A549 (cell line): Measurements from ENCODE around the gene GLRA2. TPM values are rescaled to one million over a fixed set of nuclear protein-coding genes. Genes with fewer than 3 reads are reported as not detected.
A peak's percentile ranks its signal among the peaks of the same experiment; 100 is the strongest.

ENCODE experiments used
- ATAC-seq, 2 experiments: fragments of 200-7000 bp in 1 of 2; fragments of >200 bp in 1 of 2; cut with Nextera tagmentation in 1 of 2; cut with Tn5 transposase in 1 of 2; 3 replicates each; pipeline versions ENCODE4 v1.8.0 to v1.9.1; 2018 to 2020; ENCODE audit warnings: mild to moderate bottlenecking in 1 of 2, moderate library complexity in 1 of 2
- CTCF ChIA-PET: fragments of 300-600 bp; sonication (Branson Sonifier 250); formaldehyde crosslinking; extraction: SDS; loops from one replicate; lab custom pipeline; 2021; ENCODE audit warnings: antibody characterized with exemption, inconsistent platforms; lab: Yijun Ruan, JAX
- POLR2A ChIA-PET: fragments of 350-600 bp; formaldehyde crosslinking; extraction: SDS; loops from one replicate; lab custom pipeline; 2021; ENCODE audit warnings: antibody characterized with exemption, inconsistent platforms; lab: Yijun Ruan, JAX
- DNase-seq, 2 experiments: peaks; one replicate each; pipeline versions ENCODE4 v3.0.0 to v3.0.0-alpha.2; 2011 to 2016; ENCODE audit warnings: low read depth in 1 of 2, low spot score in 1 of 2
- FAIRE-seq: peaks from 2 replicates; lab custom pipeline; 2011; peaks lifted over from hg19 to GRCh38; lab: Jason Lieb, UNC
- H3K27ac ChIP-seq, 2 experiments: fragments of >200 bp; sonication (Bioruptor Twin); formaldehyde crosslinking; 3 replicates each; pipeline ENCODE4 v1.5.1; 2016 to 2017
- H3K4me1 ChIP-seq: fragments of >200 bp; sonication (Bioruptor Twin); formaldehyde crosslinking; 3 replicates; pipeline ENCODE4 v1.6.1; 2016
- H3K4me2 ChIP-seq: fragments of >200 bp; sonication (Bioruptor Twin); formaldehyde crosslinking; 3 replicates; pipeline ENCODE4 v1.6.1; 2016
- H3K4me3 ChIP-seq: fragments of >200 bp; sonication (Bioruptor Twin); formaldehyde crosslinking; 3 replicates; pipeline ENCODE4 v1.5.1; 2016
- H3K9me3 ChIP-seq: fragments of >200 bp; sonication (Bioruptor Twin); formaldehyde crosslinking; 3 replicates; pipeline ENCODE4 v1.6.1; 2016
- BHLHE40 ChIP-seq: IDR thresholded peaks from 2 replicates; pipeline ENCODE4 v1.6.1; 2012; ENCODE audit warnings: low read depth, low read length, inconsistent platforms
- CBX2 ChIP-seq: fragments of 200-600 bp; sonication (generic); IDR thresholded peaks from 2 replicates; pipeline ENCODE4 v1.6.1; 2016; ENCODE audit warnings: low read depth, mild to moderate bottlenecking, borderline replicate concordance
- CEBPB ChIP-seq, 2 experiments: fragments of >200 bp in 1 of 2; sonication (Bioruptor Twin) in 1 of 2; formaldehyde crosslinking in 1 of 2; IDR thresholded peaks; 2 replicates each; pipeline ENCODE4 v1.6.1; 2012 to 2016
- CHD2 ChIP-seq: fragments of 150-350 bp; IDR thresholded peaks from 2 replicates; pipeline ENCODE4 v1.6.1; 2014; ENCODE audit warnings: low read length; ENCODE audit not compliant: partially characterized antibody
- HOXA7 ChIP-seq: fragments of 250-450 bp; sonication (Bioruptor Pico); IDR thresholded peaks from 2 replicates; pipeline ENCODE4 v1.5.0; 2020; ENCODE audit warnings: mild to moderate bottlenecking, moderate library complexity
- KDM1A ChIP-seq: fragments of 200-600 bp; sonication (generic); IDR thresholded peaks from 2 replicates; pipeline ENCODE4 v1.6.1; 2016; ENCODE audit warnings: low read depth, mild to moderate bottlenecking
- MYC ChIP-seq: IDR thresholded peaks from 2 replicates; pipeline ENCODE4 v1.6.1; 2012; ENCODE audit warnings: mild to moderate bottlenecking, inconsistent platforms, low read length, improper control_type of control experiment, borderline replicate concordance
- RARB ChIP-seq: fragments of 250-450 bp; sonication (Bioruptor Pico); IDR thresholded peaks from 2 replicates; pipeline ENCODE4 v1.8.0; 2021; ENCODE audit warnings: mild to moderate bottlenecking, moderate library complexity
- SMC3 ChIP-seq: fragments of >200 bp; sonication (Bioruptor Twin); formaldehyde crosslinking; IDR thresholded peaks from 3 replicates; pipeline ENCODE4 v1.6.1; 2018; ENCODE audit warnings: inconsistent platforms
- TFCP2L1 ChIP-seq: fragments of 250-450 bp; sonication (Bioruptor Pico); IDR thresholded peaks from 2 replicates; pipeline ENCODE4 v1.5.0; 2021; ENCODE audit warnings: mild to moderate bottlenecking
- TP53 ChIP-seq: fragments of 250-450 bp; sonication (Bioruptor Pico); IDR thresholded peaks from 2 replicates; pipeline ENCODE4 v1.5.0; 2021; ENCODE audit warnings: mild to moderate bottlenecking, moderate library complexity
- ZC3H11A ChIP-seq: fragments of 450-650 bp; IDR thresholded peaks from 2 replicates; pipeline ENCODE4 v1.6.1; 2014; ENCODE audit warnings: antibody characterized with exemption, mild to moderate bottlenecking
- ZNF302 ChIP-seq: fragments of 250-450 bp; sonication (Bioruptor Pico); IDR thresholded peaks from 2 replicates; pipeline ENCODE4 v1.9.0; 2021; ENCODE audit warnings: inconsistent platforms, mild to moderate bottlenecking, moderate library complexity
- WGBS: methylation state at CpG from one replicate; pipeline ENCODE4 v1.1.6; 2017; ENCODE audit errors: missing lambda C conversion rate; 5-methylcytosine and 5-hydroxymethylcytosine counted together
- polyA plus RNA-seq, 4 experiments: library from polyadenylated mRNA; depleted of rRNA in 3 of 4; stranded (reverse); fragments of >200 nt; fragmentation: RNase III in 1 of 4; extraction: RNeasy Plus Mini Kit Qiagen cat#74134 plus additional on column Dnase treatment in 1 of 4; gene quantifications; 2 replicates in 3 of 4; 3 replicates in 1 of 4; pipeline ENCODE4 v1.2.3, GENCODE V29; 2011 to 2017
- TF ChIP-seq, protein P1 (sequence below): fragments of 150-350 bp; IDR thresholded peaks from 2 replicates; pipeline ENCODE4 v1.6.1; 2014; ENCODE audit warnings: low read depth, mild to moderate bottlenecking, low read length
- TF ChIP-seq, protein P2 (sequence below): IDR thresholded peaks from 2 replicates; pipeline ENCODE4 v1.6.1; 2012
- TF ChIP-seq, protein P3 (sequence below): IDR thresholded peaks from 2 replicates; pipeline ENCODE4 v1.6.1; 2012
- TF ChIP-seq, protein P4 (sequence below): fragments of >200 bp; sonication (Bioruptor Twin); formaldehyde crosslinking; IDR thresholded peaks from 3 replicates; pipeline ENCODE4 v1.5.1; 2016

Gene GLRA2
- polyA plus RNA-seq, 2 of the 4 experiments (the other 2 are of a cell fraction): not detected

DNA sequence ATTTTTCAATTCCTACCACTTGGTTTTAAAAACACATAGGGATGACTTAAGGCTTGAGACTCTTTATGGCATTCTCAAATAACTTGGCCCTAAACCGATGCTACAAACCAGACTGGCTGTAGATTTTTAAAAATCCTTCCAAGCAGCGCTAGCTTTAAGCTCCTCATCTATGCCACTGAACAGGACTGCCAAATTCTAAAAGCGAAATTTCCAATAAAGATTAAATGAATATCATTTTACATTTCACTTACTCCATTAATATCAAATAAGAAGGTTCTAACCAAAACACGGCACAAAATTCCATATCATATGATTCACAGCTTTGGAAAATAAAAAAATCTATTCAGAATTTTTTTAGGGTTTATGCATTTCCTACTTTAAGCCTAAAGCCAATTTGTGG lies 209.3 kb downstream of the GLRA2 start:
- no peak overlapping the region for H3K27ac ChIP-seq
- DNase-seq (no peak), FAIRE-seq (no peak), ATAC-seq (no peak)
- H3K4me3 ChIP-seq: no peak overlapping the region
- ChIA-PET CTCF (no interaction called here), POLR2A (no interaction called here)
- 18% methylated on average over 4 of the region's 4 CpGs for WGBS
- TF ChIP-seq RARB (CRISPR knock-in tag): no peak
- TF ChIP-seq HOXA7 (CRISPR knock-in tag): no peak
- no peak for TF ChIP-seq CBX2
- no peak for TF ChIP-seq BHLHE40
- no peak for TF ChIP-seq SMC3
- TF ChIP-seq MYC: no peak
- no peak for TF ChIP-seq CHD2
- TF ChIP-seq ZNF302 (CRISPR knock-in tag): no peak
- no peaks in the 10 kb centered on the region for H3K9me3 ChIP-seq
- no peaks in the 10 kb centered on the region for H3K4me1 ChIP-seq
- no peak overlapping the region for H3K4me2 ChIP-seq

DNA sequence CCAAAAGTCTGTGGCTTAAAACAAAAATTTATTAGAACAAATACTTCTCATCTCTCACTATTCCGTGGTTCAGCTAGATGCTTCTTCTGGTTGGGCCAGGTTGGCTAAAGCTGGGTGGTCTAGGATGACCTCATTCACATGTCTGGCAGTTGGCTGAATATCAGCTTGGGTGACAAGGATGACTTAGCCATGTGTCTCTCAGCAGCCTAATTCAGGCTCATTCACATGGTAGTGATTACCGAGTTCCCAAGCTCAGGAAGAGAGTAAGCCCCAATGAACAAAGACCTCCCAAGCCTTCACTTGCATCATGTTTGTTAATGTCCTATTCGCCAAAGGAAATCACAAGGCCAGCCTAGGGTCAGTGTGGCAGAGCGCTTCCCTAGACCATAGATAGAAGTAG lies 224.1 kb downstream of the GLRA2 start:
- FAIRE-seq: no peak
- ATAC-seq: no peak
- ChIA-PET POLR2A (no interaction called here), CTCF (no interaction called here)
- Histone ChIP-seq H3K4me2 (no peak overlapping the region), H3K4me1 (no peaks in the 10 kb centered on the region), H3K9me3 (no peaks in the 10 kb centered on the region), H3K4me3 (no peak overlapping the region), H3K27ac (no peak overlapping the region)
- TF ChIP-seq ZC3H11A (no peak), TP53 (no peak), TFCP2L1 (CRISPR knock-in tag) (no peak)
- TF ChIP-seq, protein P1, sequence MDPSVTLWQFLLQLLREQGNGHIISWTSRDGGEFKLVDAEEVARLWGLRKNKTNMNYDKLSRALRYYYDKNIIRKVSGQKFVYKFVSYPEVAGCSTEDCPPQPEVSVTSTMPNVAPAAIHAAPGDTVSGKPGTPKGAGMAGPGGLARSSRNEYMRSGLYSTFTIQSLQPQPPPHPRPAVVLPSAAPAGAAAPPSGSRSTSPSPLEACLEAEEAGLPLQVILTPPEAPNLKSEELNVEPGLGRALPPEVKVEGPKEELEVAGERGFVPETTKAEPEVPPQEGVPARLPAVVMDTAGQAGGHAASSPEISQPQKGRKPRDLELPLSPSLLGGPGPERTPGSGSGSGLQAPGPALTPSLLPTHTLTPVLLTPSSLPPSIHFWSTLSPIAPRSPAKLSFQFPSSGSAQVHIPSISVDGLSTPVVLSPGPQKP: no peak
- TF ChIP-seq, protein P2, sequence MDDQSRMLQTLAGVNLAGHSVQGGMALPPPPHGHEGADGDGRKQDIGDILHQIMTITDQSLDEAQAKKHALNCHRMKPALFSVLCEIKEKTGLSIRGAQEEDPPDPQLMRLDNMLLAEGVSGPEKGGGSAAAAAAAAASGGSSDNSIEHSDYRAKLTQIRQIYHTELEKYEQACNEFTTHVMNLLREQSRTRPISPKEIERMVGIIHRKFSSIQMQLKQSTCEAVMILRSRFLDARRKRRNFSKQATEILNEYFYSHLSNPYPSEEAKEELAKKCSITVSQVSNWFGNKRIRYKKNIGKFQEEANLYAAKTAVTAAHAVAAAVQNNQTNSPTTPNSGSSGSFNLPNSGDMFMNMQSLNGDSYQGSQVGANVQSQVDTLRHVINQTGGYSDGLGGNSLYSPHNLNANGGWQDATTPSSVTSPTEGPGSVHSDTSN: no peak
- TF ChIP-seq, protein P3, sequence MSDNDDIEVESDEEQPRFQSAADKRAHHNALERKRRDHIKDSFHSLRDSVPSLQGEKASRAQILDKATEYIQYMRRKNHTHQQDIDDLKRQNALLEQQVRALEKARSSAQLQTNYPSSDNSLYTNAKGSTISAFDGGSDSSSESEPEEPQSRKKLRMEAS: no peak
- TF ChIP-seq, protein P4, sequence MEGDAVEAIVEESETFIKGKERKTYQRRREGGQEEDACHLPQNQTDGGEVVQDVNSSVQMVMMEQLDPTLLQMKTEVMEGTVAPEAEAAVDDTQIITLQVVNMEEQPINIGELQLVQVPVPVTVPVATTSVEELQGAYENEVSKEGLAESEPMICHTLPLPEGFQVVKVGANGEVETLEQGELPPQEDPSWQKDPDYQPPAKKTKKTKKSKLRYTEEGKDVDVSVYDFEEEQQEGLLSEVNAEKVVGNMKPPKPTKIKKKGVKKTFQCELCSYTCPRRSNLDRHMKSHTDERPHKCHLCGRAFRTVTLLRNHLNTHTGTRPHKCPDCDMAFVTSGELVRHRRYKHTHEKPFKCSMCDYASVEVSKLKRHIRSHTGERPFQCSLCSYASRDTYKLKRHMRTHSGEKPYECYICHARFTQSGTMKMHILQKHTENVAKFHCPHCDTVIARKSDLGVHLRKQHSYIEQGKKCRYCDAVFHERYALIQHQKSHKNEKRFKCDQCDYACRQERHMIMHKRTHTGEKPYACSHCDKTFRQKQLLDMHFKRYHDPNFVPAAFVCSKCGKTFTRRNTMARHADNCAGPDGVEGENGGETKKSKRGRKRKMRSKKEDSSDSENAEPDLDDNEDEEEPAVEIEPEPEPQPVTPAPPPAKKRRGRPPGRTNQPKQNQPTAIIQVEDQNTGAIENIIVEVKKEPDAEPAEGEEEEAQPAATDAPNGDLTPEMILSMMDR: no peak
- no peak for DNase-seq
- 12% methylated on average over 4 of the region's 4 CpGs for WGBS

DNA sequence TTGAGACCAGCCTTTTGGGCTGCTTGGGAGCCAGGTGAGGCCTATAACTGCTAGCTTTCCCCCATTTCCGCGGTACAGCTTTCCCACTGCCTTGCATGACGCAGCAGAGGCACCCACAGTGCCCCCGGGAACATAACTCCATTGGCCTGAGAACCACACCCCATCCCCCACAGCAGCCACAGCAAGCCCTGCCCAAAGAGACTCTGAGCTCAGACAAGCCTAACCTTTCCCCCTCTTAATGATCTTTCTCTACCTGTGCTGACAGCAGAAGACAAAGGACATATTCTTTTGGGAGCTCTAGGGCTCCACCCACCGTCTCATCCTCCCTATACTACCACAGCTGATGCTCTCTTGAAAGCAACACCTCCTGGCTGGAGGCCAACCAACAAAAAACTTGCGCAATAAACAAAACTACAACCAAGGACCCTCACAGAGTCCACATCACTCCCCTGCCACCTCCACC lies 228.7 kb downstream of the GLRA2 start:
- ATAC-seq (no peak), DNase-seq (no peak)
- Histone ChIP-seq H3K4me3 (no peak overlapping the region), H3K9me3 (no peaks in the 10 kb centered on the region), H3K27ac (no peak overlapping the region)
- 29% methylated on average over 5 of the region's 6 CpGs for WGBS
- ChIA-PET CTCF (no interaction called here), POLR2A (no interaction called here)
- TF ChIP-seq CEBPB (IDR thresholded peaks at IDR 0.05) (peak in 1 of 2 experiments; percentile 30; a peak in 1 of 4 replicates), KDM1A (no peak)
- TF ChIP-seq, protein P2: no peak
- TF ChIP-seq, all 56 proteins: peak for 1
- no peaks in the 10 kb centered on the region for H3K4me1 ChIP-seq
- no peak for FAIRE-seq
- no peak overlapping the region for H3K4me2 ChIP-seq
